ENCODE measurements around the gene NPIPA3.

NPIPA3 gene

DNA sequence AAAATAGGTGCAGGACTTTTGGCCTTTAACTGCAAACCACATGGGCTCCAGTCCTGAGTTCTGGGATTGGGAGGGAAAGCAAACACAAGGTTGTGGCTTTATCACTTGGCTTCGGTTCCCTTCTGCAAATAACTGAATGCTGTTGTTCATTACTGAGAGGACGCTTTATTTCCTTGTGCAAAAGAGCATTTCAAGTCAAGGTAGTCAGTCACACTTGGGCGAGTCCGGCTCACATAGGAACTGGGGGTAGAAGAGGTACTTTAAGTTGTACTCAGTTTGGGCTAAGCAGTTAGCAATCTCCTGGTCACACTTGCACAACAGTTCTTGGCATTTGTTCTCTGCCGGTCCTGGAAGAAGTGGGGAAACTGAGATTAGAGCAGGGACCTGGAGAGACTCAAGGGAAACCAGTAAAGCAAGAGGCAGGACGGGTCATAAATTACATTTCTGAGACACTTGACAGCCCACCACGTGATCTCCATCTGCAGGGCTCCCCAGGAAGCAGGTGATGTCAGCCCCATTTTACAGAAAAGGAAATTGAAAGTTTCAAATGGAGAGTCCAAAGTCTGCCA, 30.7 kb upstream of the NPIPA3 start (continued):
- TF ChIP-seq, protein P1, sequence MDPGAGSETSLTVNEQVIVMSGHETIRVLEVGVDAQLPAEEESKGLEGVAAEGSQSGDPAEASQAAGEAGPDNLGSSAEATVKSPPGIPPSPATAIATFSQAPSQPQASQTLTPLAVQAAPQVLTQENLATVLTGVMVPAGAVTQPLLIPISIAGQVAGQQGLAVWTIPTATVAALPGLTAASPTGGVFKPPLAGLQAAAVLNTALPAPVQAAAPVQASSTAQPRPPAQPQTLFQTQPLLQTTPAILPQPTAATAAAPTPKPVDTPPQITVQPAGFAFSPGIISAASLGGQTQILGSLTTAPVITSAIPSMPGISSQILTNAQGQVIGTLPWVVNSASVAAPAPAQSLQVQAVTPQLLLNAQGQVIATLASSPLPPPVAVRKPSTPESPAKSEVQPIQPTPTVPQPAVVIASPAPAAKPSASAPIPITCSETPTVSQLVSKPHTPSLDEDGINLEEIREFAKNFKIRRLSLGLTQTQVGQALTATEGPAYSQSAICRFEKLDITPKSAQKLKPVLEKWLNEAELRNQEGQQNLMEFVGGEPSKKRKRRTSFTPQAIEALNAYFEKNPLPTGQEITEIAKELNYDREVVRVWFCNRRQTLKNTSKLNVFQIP (CRISPR knock-in tag; IDR thresholded peaks at IDR 0.05; ENCODE audit: borderline replicate concordance, low read depth): no peak

DNA sequence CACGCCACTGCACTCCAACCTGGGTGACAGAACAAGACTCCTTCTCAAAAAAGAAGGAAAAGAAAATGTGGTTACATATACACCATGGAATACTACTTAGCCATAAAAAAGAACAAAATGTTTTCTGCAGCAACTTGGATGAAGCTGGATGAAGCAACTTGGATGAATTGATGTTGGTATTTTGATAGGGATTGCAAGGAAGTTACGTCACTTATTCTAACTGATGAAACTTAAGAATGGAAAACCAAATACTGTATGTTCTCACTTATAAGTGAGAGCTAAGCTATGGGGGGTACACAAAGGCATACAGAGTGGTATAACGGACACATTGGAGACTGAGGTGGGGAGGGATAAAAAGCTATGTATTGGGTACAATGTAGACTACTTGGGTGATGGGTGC, 26.6 kb upstream of the NPIPA3 start:
- TF ChIP-seq BACH2 (CRISPR knock-in tag; IDR thresholded peaks at IDR 0.05; ENCODE audit: borderline replicate concordance) (no peak), ZNF8 (CRISPR knock-in tag; IDR thresholded peaks at IDR 0.05) (no peak)
- no peak for ATAC-seq

DNA sequence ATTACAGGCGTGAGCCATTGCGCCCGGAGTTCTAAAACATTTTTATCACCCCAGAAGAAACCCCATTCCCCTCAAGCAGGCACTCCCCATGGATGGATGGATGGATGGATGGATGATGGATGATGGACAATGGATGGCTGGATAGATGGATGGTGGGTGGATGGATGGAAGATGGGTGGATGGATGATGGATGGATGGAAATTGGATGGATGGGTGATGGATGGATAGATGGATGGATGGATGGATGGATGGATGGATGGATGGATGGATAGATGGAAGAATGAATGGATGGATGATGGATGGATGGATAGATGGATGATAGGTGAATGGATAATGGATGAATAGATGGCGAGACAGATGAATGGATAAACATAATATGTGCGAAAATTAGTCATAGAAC, 25.6 kb upstream of the NPIPA3 start:
- no peak for ATAC-seq
- TF ChIP-seq TOX (CRISPR knock-in tag; IDR thresholded peaks at IDR 0.05; ENCODE audit: borderline replicate concordance) (no peak), ESRRG (CRISPR knock-in tag; IDR thresholded peaks at IDR 0.05) (no peak), ARNTL (CRISPR knock-in tag; IDR thresholded peaks at IDR 0.05; ENCODE audit: borderline replicate concordance, low read depth) (no peak), ZFP3 (CRISPR knock-in tag; IDR thresholded peaks at IDR 0.05) (no peak), BACH2 (CRISPR knock-in tag; IDR thresholded peaks at IDR 0.05; ENCODE audit: borderline replicate concordance) (no peak), ZNF8 (CRISPR knock-in tag; IDR thresholded peaks at IDR 0.05) (no peak), SNAI2 (CRISPR knock-in tag; IDR thresholded peaks at IDR 0.05) (no peak), ISL1 (CRISPR knock-in tag; IDR thresholded peaks at IDR 0.05) (no peak), PPARA (CRISPR knock-in tag; IDR thresholded peaks at IDR 0.05; ENCODE audit: borderline replicate concordance) (no peak), ZC3H10 (CRISPR knock-in tag; IDR thresholded peaks at IDR 0.05) (no peak)
- TF ChIP-seq, protein P2, sequence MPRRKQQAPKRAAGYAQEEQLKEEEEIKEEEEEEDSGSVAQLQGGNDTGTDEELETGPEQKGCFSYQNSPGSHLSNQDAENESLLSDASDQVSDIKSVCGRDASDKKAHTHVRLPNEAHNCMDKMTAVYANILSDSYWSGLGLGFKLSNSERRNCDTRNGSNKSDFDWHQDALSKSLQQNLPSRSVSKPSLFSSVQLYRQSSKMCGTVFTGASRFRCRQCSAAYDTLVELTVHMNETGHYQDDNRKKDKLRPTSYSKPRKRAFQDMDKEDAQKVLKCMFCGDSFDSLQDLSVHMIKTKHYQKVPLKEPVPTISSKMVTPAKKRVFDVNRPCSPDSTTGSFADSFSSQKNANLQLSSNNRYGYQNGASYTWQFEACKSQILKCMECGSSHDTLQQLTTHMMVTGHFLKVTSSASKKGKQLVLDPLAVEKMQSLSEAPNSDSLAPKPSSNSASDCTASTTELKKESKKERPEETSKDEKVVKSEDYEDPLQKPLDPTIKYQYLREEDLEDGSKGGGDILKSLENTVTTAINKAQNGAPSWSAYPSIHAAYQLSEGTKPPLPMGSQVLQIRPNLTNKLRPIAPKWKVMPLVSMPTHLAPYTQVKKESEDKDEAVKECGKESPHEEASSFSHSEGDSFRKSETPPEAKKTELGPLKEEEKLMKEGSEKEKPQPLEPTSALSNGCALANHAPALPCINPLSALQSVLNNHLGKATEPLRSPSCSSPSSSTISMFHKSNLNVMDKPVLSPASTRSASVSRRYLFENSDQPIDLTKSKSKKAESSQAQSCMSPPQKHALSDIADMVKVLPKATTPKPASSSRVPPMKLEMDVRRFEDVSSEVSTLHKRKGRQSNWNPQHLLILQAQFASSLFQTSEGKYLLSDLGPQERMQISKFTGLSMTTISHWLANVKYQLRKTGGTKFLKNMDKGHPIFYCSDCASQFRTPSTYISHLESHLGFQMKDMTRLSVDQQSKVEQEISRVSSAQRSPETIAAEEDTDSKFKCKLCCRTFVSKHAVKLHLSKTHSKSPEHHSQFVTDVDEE (CRISPR knock-in tag; IDR thresholded peaks at IDR 0.05): no peak
- TF ChIP-seq, protein P3, sequence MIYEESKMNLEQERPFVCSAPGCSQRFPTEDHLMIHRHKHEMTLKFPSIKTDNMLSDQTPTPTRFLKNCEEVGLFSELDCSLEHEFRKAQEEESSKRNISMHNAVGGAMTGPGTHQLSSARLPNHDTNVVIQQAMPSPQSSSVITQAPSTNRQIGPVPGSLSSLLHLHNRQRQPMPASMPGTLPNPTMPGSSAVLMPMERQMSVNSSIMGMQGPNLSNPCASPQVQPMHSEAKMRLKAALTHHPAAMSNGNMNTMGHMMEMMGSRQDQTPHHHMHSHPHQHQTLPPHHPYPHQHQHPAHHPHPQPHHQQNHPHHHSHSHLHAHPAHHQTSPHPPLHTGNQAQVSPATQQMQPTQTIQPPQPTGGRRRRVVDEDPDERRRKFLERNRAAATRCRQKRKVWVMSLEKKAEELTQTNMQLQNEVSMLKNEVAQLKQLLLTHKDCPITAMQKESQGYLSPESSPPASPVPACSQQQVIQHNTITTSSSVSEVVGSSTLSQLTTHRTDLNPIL (CRISPR knock-in tag; IDR thresholded peaks at IDR 0.05; ENCODE audit: low read depth): no peak
- TF ChIP-seq, protein P4, sequence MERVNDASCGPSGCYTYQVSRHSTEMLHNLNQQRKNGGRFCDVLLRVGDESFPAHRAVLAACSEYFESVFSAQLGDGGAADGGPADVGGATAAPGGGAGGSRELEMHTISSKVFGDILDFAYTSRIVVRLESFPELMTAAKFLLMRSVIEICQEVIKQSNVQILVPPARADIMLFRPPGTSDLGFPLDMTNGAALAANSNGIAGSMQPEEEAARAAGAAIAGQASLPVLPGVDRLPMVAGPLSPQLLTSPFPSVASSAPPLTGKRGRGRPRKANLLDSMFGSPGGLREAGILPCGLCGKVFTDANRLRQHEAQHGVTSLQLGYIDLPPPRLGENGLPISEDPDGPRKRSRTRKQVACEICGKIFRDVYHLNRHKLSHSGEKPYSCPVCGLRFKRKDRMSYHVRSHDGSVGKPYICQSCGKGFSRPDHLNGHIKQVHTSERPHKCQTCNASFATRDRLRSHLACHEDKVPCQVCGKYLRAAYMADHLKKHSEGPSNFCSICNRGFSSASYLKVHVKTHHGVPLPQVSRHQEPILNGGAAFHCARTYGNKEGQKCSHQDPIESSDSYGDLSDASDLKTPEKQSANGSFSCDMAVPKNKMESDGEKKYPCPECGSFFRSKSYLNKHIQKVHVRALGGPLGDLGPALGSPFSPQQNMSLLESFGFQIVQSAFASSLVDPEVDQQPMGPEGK (CRISPR knock-in tag; IDR thresholded peaks at IDR 0.05; ENCODE audit: borderline replicate concordance): no peak
- TF ChIP-seq, protein P1 (CRISPR knock-in tag; IDR thresholded peaks at IDR 0.05; ENCODE audit: borderline replicate concordance, low read depth): no peak

DNA sequence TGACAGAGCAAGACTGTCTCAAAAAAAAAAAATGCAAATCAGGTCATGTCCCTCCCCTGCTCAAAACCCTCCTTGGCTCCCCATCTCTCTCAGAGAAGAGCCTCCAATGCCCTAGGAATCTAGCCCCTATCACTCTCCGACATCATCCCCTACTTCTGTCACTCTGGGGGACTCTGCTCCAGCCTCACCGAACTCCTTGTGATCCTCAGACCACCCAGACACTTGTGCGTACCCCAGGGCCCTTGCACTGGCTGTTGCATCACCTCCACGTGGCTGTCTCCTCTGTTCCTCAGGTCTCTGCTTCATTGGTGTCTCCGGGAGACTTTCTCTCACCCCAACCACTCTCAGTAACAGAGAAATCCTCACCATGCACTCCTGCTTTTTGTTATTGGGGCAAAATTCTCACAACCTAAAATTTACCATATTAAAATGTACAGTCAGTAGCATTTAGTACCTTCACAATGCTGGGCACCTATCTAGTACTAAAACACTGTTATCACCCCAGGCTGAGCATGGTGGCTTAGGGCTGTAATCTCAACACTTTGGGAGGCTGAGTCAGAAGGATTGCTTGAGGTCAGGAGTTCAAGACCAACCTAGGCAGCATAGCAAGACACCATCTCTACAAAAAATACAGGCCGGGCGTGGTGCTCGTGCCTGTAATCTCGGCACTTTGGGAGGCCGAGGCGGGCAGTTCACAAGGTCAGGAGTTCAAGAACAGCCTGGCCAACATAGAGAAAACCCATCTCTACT, 24.3 kb upstream of the NPIPA3 start:
- ATAC-seq: no peak
- TF ChIP-seq, protein P1 (CRISPR knock-in tag; IDR thresholded peaks at IDR 0.05; ENCODE audit: borderline replicate concordance, low read depth): no peak
- TF ChIP-seq ZNF8 (CRISPR knock-in tag; IDR thresholded peaks at IDR 0.05) (no peak), PPARA (CRISPR knock-in tag; IDR thresholded peaks at IDR 0.05; ENCODE audit: borderline replicate concordance) (no peak), ISL1 (CRISPR knock-in tag; IDR thresholded peaks at IDR 0.05) (no peak), ZNF565 (CRISPR knock-in tag; conservative IDR thresholded peaks at IDR 0.05; ENCODE audit: low read depth) (no peak), ZC3H10 (CRISPR knock-in tag; IDR thresholded peaks at IDR 0.05) (no peak), TOX (CRISPR knock-in tag; IDR thresholded peaks at IDR 0.05; ENCODE audit: borderline replicate concordance) (no peak), RARB (CRISPR knock-in tag; IDR thresholded peaks at IDR 0.05) (no peak), OSR1 (CRISPR knock-in tag; IDR thresholded peaks at IDR 0.05) (no peak), ZFP30 (CRISPR knock-in tag; IDR thresholded peaks at IDR 0.05) (no peak)
- TF ChIP-seq, protein P4 (CRISPR knock-in tag; IDR thresholded peaks at IDR 0.05; ENCODE audit: borderline replicate concordance): no peak
- TF ChIP-seq, protein P5, sequence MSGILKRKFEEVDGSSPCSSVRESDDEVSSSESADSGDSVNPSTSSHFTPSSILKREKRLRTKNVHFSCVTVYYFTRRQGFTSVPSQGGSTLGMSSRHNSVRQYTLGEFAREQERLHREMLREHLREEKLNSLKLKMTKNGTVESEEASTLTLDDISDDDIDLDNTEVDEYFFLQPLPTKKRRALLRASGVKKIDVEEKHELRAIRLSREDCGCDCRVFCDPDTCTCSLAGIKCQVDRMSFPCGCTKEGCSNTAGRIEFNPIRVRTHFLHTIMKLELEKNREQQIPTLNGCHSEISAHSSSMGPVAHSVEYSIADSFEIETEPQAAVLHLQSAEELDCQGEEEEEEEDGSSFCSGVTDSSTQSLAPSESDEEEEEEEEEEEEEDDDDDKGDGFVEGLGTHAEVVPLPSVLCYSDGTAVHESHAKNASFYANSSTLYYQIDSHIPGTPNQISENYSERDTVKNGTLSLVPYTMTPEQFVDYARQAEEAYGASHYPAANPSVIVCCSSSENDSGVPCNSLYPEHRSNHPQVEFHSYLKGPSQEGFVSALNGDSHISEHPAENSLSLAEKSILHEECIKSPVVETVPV (CRISPR knock-in tag; IDR thresholded peaks at IDR 0.05): no peak
